IMR-90 (cell line): Measurements from ENCODE around the gene CCNG1. TPM values are rescaled to one million over a fixed set of nuclear protein-coding genes. Genes with fewer than 3 reads are reported as not detected.
A peak's percentile ranks its signal among the peaks of the same experiment; 100 is the strongest.

Source experiments
- ATAC-seq: fragments of 200-7000 bp; cut with Tn5 transposase; 2 replicates; pipeline ENCODE4 v1.9.1; 2020; ENCODE audit warnings: low read depth, mild to moderate bottlenecking, moderate library complexity
- BruUV-seq: library from RNA; stranded (reverse); fragments of 400-500 nt; replicated peaks from 2 replicates; lab custom pipeline; 2021; lab: Mats Ljungman, UMichigan
- CTCF ChIA-PET: fragments of 300-600 bp; formaldehyde crosslinking; extraction: SDS; loops from one replicate; lab custom pipeline; 2021; ENCODE audit warnings: antibody characterized with exemption; lab: Yijun Ruan, JAX
- POLR2A ChIA-PET: fragments of 300-600 bp; sonication (Branson Sonifier 250); formaldehyde crosslinking; loops from one replicate; lab custom pipeline; 2022; ENCODE audit warnings: antibody characterized with exemption; ENCODE audit not compliant: unreplicated experiment; lab: Charles Lee
- DNase-seq: peaks from one replicate; pipeline ENCODE4 v3.0.0; 2013
- H2AFZ ChIP-seq: replicated peaks from 2 replicates; pipeline ENCODE3; 2013; ENCODE audit warnings: low read length, mild to moderate bottlenecking; ENCODE audit not compliant: poor library complexity
- H2AK5ac ChIP-seq: 2 replicates; pipeline ENCODE4 v1.6.1; 2013; ENCODE audit warnings: low read depth, low read length, inconsistent platforms
- H2AK9ac ChIP-seq: replicated peaks from 2 replicates; pipeline ENCODE3; 2013; ENCODE audit warnings: mild to moderate bottlenecking, low read depth, low read length, moderate library complexity; ENCODE audit not compliant: poor library complexity
- H2BK120ac ChIP-seq: 2 replicates; pipeline ENCODE4 v1.6.1; 2013; ENCODE audit warnings: low read depth, low read length, inconsistent platforms
- H2BK15ac ChIP-seq: 3 replicates; pipeline ENCODE4 v1.6.1; 2013; ENCODE audit warnings: low read depth, low read length, inconsistent platforms
- H2BK20ac ChIP-seq: 2 replicates; pipeline ENCODE4 v1.6.1; 2013; ENCODE audit warnings: low read depth, mild to moderate bottlenecking, inconsistent platforms, low read length, moderate library complexity
- H2BK5ac ChIP-seq: 2 replicates; pipeline ENCODE4 v1.6.1; 2013; ENCODE audit warnings: mild to moderate bottlenecking, low read depth, low read length, inconsistent platforms; ENCODE audit not compliant: poor library complexity, severe bottlenecking
- H3K14ac ChIP-seq: replicated peaks from 2 replicates; pipeline ENCODE4 v1.6.1; 2013; ENCODE audit warnings: low read depth, low read length, inconsistent platforms
- H3K18ac ChIP-seq: 2 replicates; pipeline ENCODE4 v1.6.1; 2013; ENCODE audit warnings: low read depth, low read length, control low read depth
- H3K23ac ChIP-seq: 2 replicates; pipeline ENCODE4 v1.6.1; 2013; ENCODE audit warnings: low read depth, low read length, inconsistent platforms
- H3K27ac ChIP-seq: 2 replicates; pipeline ENCODE4 v1.5.1; 2013; ENCODE audit warnings: mild to moderate bottlenecking, control low read depth, low read length; ENCODE audit not compliant: insufficient read depth
- H3K27me3 ChIP-seq: 2 replicates; pipeline ENCODE4 v1.6.1; 2013; ENCODE audit warnings: low read length; ENCODE audit not compliant: control insufficient read depth, insufficient read depth
- H3K36me3 ChIP-seq: 2 replicates; pipeline ENCODE4 v1.6.1; 2013; ENCODE audit warnings: low read length, mixed read lengths; ENCODE audit not compliant: control insufficient read depth, insufficient read depth
- H3K4ac ChIP-seq: 2 replicates; pipeline ENCODE4 v1.6.1; 2013; ENCODE audit warnings: low read depth, low read length, inconsistent platforms
- H3K4me1 ChIP-seq: 2 replicates; pipeline ENCODE4 v1.6.1; 2013; ENCODE audit warnings: low read length, mixed read lengths; ENCODE audit not compliant: control insufficient read depth, insufficient read depth
- H3K4me2 ChIP-seq: 2 replicates; pipeline ENCODE4 v1.6.1; 2013; ENCODE audit warnings: low read depth, mild to moderate bottlenecking, control low read depth, low read length, moderate library complexity
- H3K4me3 ChIP-seq: 2 replicates; pipeline ENCODE4 v1.5.1; 2013; ENCODE audit warnings: low read depth, mild to moderate bottlenecking, control low read depth, low read length, moderate library complexity; ENCODE audit not compliant: insufficient read depth
- H3K56ac ChIP-seq: 2 replicates; pipeline ENCODE4 v1.6.1; 2013; ENCODE audit warnings: low read length, inconsistent platforms; ENCODE audit not compliant: insufficient read depth; ENCODE audit errors: extremely low read depth
- H3K79me1 ChIP-seq, 2 experiments: 2 replicates each; pipeline ENCODE4 v1.6.1; 2013; ENCODE audit warnings: low read length in 2 of 2, inconsistent platforms in 1 of 2, low read depth in 1 of 2
- H3K9ac ChIP-seq: 2 replicates; pipeline ENCODE4 v1.6.1; 2013; ENCODE audit warnings: low read depth, low read length, control low read depth
- H3K9me1 ChIP-seq: 2 replicates; pipeline ENCODE4 v1.6.1; 2013; ENCODE audit warnings: low read length, inconsistent platforms; ENCODE audit not compliant: insufficient read depth
- H3K9me3 ChIP-seq: 2 replicates; pipeline ENCODE4 v1.6.1; 2013; ENCODE audit warnings: low read length; ENCODE audit not compliant: control insufficient read depth, insufficient read depth
- H4K20me1 ChIP-seq: 2 replicates; pipeline ENCODE4 v1.6.1; 2013; ENCODE audit warnings: low read length, inconsistent platforms; ENCODE audit not compliant: insufficient read depth
- H4K5ac ChIP-seq: 2 replicates; pipeline ENCODE4 v1.6.1; 2013; ENCODE audit warnings: mild to moderate bottlenecking, low read depth, low read length, control low read depth
- H4K8ac ChIP-seq, 2 experiments: 2 replicates each; pipeline ENCODE4 v1.6.1; 2013; ENCODE audit warnings: low read depth in 2 of 2, low read length in 2 of 2, control low read depth in 1 of 2, inconsistent platforms in 1 of 2
- H4K91ac ChIP-seq: 2 replicates; pipeline ENCODE4 v1.6.1; 2013; ENCODE audit warnings: low read depth, low read length, inconsistent platforms; ENCODE audit not compliant: insufficient read depth
- MAFK ChIP-seq: IDR thresholded peaks from 2 replicates; pipeline ENCODE4 v1.6.1; 2012; ENCODE audit warnings: low read depth, low read length, improper control_type of control experiment
- MXI1 ChIP-seq: IDR thresholded peaks from 2 replicates; pipeline ENCODE4 v1.6.1; 2012; ENCODE audit warnings: low read depth, mild to moderate bottlenecking, low read length, moderate library complexity, borderline replicate concordance
- SMC3 ChIP-seq: fragments of 150-350 bp; IDR thresholded peaks from 2 replicates; pipeline ENCODE4 v1.6.1; 2016; ENCODE audit warnings: low read depth, mild to moderate bottlenecking, antibody characterized with exemption, low read length, moderate library complexity
- WGBS, 2 experiments: methylation state at CpG; one replicate each; pipeline versions ENCODE4 v1.1.5 to v1.1.7; 2013; ENCODE audit warnings: missing lambda C conversion rate in 2 of 2; ENCODE audit not compliant: insufficient read length in 1 of 2; ENCODE audit errors: extremely low coverage in 2 of 2; 5-methylcytosine and 5-hydroxymethylcytosine counted together
- dilution Hi-C: fragments of 300-500 bp; cut with HindIII; formaldehyde crosslinking; loops from one replicate; pipeline ENCODE4 v1.14.3; 2018; ENCODE audit warnings: low sequenced_read_pairs; ENCODE audit not compliant: unreplicated experiment
- in situ Hi-C: fragments of 300-500 bp; cut with MboI; formaldehyde crosslinking; loops from 3 replicates; pipeline ENCODE4 v1.14.3; 2019; ENCODE audit warnings: low sequenced_read_pairs, inconsistent platforms, mixed read lengths
- intact Hi-C: fragments of 100-400 bp; cut with micrococcal nuclease; formaldehyde crosslinking; loops from 2 replicates; pipeline ENCODE4 v1.10.0; 2022
- polyA plus RNA-seq, 3 experiments: library from polyadenylated mRNA; depleted of rRNA; stranded (reverse); fragments of >200 nt; gene quantifications; 2 replicates each; pipeline ENCODE4 v1.2.3, GENCODE V29; 2012; ENCODE audit warnings: low replicate concordance in 1 of 3
- total RNA-seq: library from RNA; depleted of rRNA; stranded (reverse); fragments of >200 nt; gene quantifications from 2 replicates; pipeline ENCODE4 v1.2.3, GENCODE V29; 2012
- TF ChIP-seq, protein P1 (sequence below): conservative IDR thresholded peaks from 2 replicates; pipeline ENCODE4 v1.5.1; 2012; ENCODE audit warnings: mild to moderate bottlenecking, low read depth, low read length, improper control_type of control experiment

Gene CCNG1
- total and polyA plus RNA-seq, 2 of the 4 experiments (the other 2 are of a cell fraction): 72.0 to 382 TPM

DNA sequence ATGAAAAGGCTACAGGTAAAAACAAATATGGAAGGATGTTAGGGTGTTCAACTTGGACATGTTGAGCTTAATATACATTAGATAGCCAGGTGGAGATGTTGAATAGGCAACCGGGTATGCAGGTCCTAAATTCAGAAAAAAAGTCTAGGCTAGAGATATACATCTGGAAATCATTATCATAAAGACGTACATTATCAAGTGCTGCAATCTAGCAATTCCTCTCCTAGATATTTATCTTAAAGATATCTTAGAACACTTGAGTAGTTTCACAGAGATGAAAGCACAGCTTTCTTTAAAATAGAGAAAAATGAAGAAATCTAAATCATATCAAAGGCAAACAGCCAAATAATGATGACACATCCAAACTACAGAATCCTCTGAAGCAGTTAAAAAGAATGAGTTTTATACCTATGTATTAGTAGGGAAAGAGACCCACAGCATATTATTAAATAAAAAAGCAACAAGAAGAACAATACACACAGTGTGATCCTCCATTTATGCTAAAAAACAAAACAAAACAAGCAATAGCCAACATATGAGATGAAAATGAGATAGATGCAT lies 18.7 kb downstream of the CCNG1 start:
- H2AFZ ChIP-seq: no peak overlapping the region
- H4K8ac ChIP-seq: no peak overlapping the region
- POLR2A ChIA-PET: no interaction called here
- H2BK20ac ChIP-seq: no peak overlapping the region
- H2BK120ac ChIP-seq: no peak overlapping the region
- no peaks in the 10 kb centered on the region for H4K20me1 ChIP-seq
- intact Hi-C loops (no loop called here), dilution Hi-C loops (no loop called here), in situ Hi-C loops (no loop called here)
- no peak overlapping the region for H3K23ac ChIP-seq
- no peak overlapping the region for H2BK15ac ChIP-seq
- H3K4me1 ChIP-seq: no peaks in the 10 kb centered on the region
- TF ChIP-seq SMC3 (no peak), MXI1 (no peak), MAFK (peak; percentile 28; the same call in 1 of the 2 replicates)
- TF ChIP-seq, protein P1, sequence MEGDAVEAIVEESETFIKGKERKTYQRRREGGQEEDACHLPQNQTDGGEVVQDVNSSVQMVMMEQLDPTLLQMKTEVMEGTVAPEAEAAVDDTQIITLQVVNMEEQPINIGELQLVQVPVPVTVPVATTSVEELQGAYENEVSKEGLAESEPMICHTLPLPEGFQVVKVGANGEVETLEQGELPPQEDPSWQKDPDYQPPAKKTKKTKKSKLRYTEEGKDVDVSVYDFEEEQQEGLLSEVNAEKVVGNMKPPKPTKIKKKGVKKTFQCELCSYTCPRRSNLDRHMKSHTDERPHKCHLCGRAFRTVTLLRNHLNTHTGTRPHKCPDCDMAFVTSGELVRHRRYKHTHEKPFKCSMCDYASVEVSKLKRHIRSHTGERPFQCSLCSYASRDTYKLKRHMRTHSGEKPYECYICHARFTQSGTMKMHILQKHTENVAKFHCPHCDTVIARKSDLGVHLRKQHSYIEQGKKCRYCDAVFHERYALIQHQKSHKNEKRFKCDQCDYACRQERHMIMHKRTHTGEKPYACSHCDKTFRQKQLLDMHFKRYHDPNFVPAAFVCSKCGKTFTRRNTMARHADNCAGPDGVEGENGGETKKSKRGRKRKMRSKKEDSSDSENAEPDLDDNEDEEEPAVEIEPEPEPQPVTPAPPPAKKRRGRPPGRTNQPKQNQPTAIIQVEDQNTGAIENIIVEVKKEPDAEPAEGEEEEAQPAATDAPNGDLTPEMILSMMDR: no peak
- no peak overlapping the region for H3K56ac ChIP-seq
- BruUV-seq: no TSS peak
- no peaks in the 10 kb centered on the region for H3K9me3 ChIP-seq
- H3K9me1 ChIP-seq: no peaks in the 10 kb centered on the region
- no peak overlapping the region for H3K4ac ChIP-seq
- no peak overlapping the region for H3K9ac ChIP-seq
- no peak overlapping the region for H3K18ac ChIP-seq
- no peak overlapping the region for H3K14ac ChIP-seq
- H3K79me1 ChIP-seq: peaks cover 14% of the 10 kb centered on the region in 2 experiments; a peak in 1 of 4 replicates
- ATAC-seq (no peak), DNase-seq (no peak)
- H3K4me2 ChIP-seq: no peak overlapping the region
- no peak overlapping the region for H2AK5ac ChIP-seq
- no peak overlapping the region for H2AK9ac ChIP-seq
- H3K4me3 ChIP-seq: no peak overlapping the region
- no peaks in the 10 kb centered on the region for H3K27me3 ChIP-seq
- no peak overlapping the region for H4K91ac ChIP-seq
- no peak overlapping the region for H4K5ac ChIP-seq
- CTCF ChIA-PET: no interaction called here
- H2BK5ac ChIP-seq: no peak overlapping the region
- H3K36me3 ChIP-seq: peaks cover 7% of the 10 kb centered on the region
- H3K27ac ChIP-seq: no peak overlapping the region
- no CpG with 5 or more reads among the region's 2 CpGs for WGBS, 2 experiments
